KMS-11 (cell line): ENCODE data around the gene AFF3.

Experiments
- H2AFZ ChIP-seq: fragments of 200-600 bp; sonication (generic); 2 replicates; pipeline ENCODE4 v1.6.1; 2016; ENCODE audit warnings: antibody characterized with exemption, mixed run types, low read depth
- H3K27ac ChIP-seq: fragments of 200-600 bp; sonication (generic); 2 replicates; pipeline ENCODE4 v1.6.1; 2016; ENCODE audit warnings: mild to moderate bottlenecking, mixed run types
- H3K27me3 ChIP-seq: fragments of 200-600 bp; sonication (generic); 2 replicates; pipeline ENCODE4 v1.6.1; 2017; ENCODE audit warnings: mild to moderate bottlenecking, low read depth, mixed run types, moderate library complexity; ENCODE audit not compliant: insufficient read depth
- H3K36me3 ChIP-seq: fragments of 200-600 bp; sonication (generic); 2 replicates; pipeline ENCODE4 v1.6.1; 2017; ENCODE audit warnings: mild to moderate bottlenecking, mixed run types; ENCODE audit not compliant: insufficient read depth
- H3K4me1 ChIP-seq: fragments of 200-600 bp; sonication (generic); 2 replicates; pipeline ENCODE4 v1.6.1; 2016; ENCODE audit warnings: mild to moderate bottlenecking, low read depth, mixed run types; ENCODE audit not compliant: poor library complexity, severe bottlenecking
- H3K4me2 ChIP-seq: fragments of 200-600 bp; sonication (generic); 2 replicates; pipeline ENCODE4 v1.7.0; 2016; ENCODE audit warnings: mild to moderate bottlenecking, mixed run types
- H3K4me3 ChIP-seq: fragments of 200-600 bp; sonication (generic); IDR thresholded peaks from 2 replicates; pipeline ENCODE4 v1.6.1; 2017; ENCODE audit warnings: low read depth, low read length, mixed read lengths; ENCODE audit not compliant: insufficient read depth
- H3K79me2 ChIP-seq: fragments of 200-600 bp; sonication (generic); 2 replicates; pipeline ENCODE4 v1.6.1; 2016; ENCODE audit warnings: low read depth, mixed run types; ENCODE audit not compliant: insufficient read depth
- H3K9ac ChIP-seq: fragments of 200-600 bp; sonication (generic); 2 replicates; pipeline ENCODE4 v1.6.1; 2016; ENCODE audit warnings: mild to moderate bottlenecking, mixed run types
- H4K20me1 ChIP-seq: fragments of 200-600 bp; sonication (generic); 2 replicates; pipeline ENCODE4 v1.6.1; 2016; ENCODE audit warnings: mild to moderate bottlenecking, mixed run types; ENCODE audit not compliant: insufficient read depth
- CTCF ChIP-seq: fragments of 200-600 bp; sonication (generic); conservative IDR thresholded peaks from 2 replicates; pipeline ENCODE4 v1.6.1; 2017; ENCODE audit warnings: low read depth, mild to moderate bottlenecking, antibody characterized with exemption, low read length, moderate library complexity, mixed read lengths

Gene AFF3

GRCh38 chr2:99925960-99926359, 216.4 kb downstream of the AFF3 start:
- no peaks in the 10 kb centered on the region for H4K20me1 ChIP-seq
- H3K27me3 ChIP-seq = no peaks in the 10 kb centered on the region
- no peak overlapping the region for H3K4me2 ChIP-seq
- no peaks in the 10 kb centered on the region for H3K4me1 ChIP-seq
- H2AFZ ChIP-seq = no peak overlapping the region
- no peak for TF ChIP-seq CTCF
- H3K4me3 ChIP-seq = no peak overlapping the region
- H3K79me2 ChIP-seq = no peaks in the 10 kb centered on the region
- no peak overlapping the region for H3K9ac ChIP-seq
- no peaks in the 10 kb centered on the region for H3K36me3 ChIP-seq
- H3K27ac ChIP-seq = no peak overlapping the region

GRCh38 chr2:99922664-99923063, 219.7 kb downstream of the AFF3 start:
- Histone ChIP-seq H3K27ac (no peak overlapping the region), H3K4me1 (no peaks in the 10 kb centered on the region), H3K9ac (no peak overlapping the region), H2AFZ (no peak overlapping the region), H3K79me2 (no peaks in the 10 kb centered on the region), H3K4me3 (no peak overlapping the region), H3K36me3 (no peaks in the 10 kb centered on the region), H3K27me3 (no peaks in the 10 kb centered on the region), H4K20me1 (no peaks in the 10 kb centered on the region), H3K4me2 (no peak overlapping the region)
- no peak for TF ChIP-seq CTCF

GRCh38 chr2:99921903-99922302, 220.5 kb downstream of the AFF3 start:
- Histone ChIP-seq H2AFZ (no peak overlapping the region), H3K4me3 (no peak overlapping the region), H4K20me1 (no peaks in the 10 kb centered on the region), H3K27ac (no peak overlapping the region), H3K9ac (no peak overlapping the region), H3K79me2 (no peaks in the 10 kb centered on the region), H3K36me3 (no peaks in the 10 kb centered on the region), H3K4me1 (no peaks in the 10 kb centered on the region), H3K4me2 (no peak overlapping the region), H3K27me3 (no peaks in the 10 kb centered on the region)
- TF ChIP-seq CTCF = no peak

- no peak overlapping the region for H2AFZ ChIP-seq
- H3K27ac ChIP-seq = no peak overlapping the region
- no peaks in the 10 kb centered on the region for H3K79me2 ChIP-seq
- no peak overlapping the region for H3K4me3 ChIP-seq
- no peaks in the 10 kb centered on the region for H3K36me3 ChIP-seq
- no peaks in the 10 kb centered on the region for H3K27me3 ChIP-seq
- H3K4me1 ChIP-seq = no peaks in the 10 kb centered on the region
- TF ChIP-seq CTCF = no peak
- no peak overlapping the region for H3K4me2 ChIP-seq
- no peak overlapping the region for H3K9ac ChIP-seq
- H4K20me1 ChIP-seq = no peaks in the 10 kb centered on the region
Measured at GRCh38 chr2:99918389-99918788, 224.0 kb downstream of the AFF3 start.
